MM.1S (cell line): Measurements from ENCODE around the gene ROBO3.

ENCODE experiments used
- DNase-seq: peaks from one replicate; pipeline ENCODE4 v3.0.0-alpha.2; 2015
- H2AFZ ChIP-seq: fragments of 300-600 bp; sonication (generic); 2 replicates; pipeline ENCODE4 v1.6.0; 2016; ENCODE audit warnings: antibody characterized with exemption, low read length
- H3F3A ChIP-seq: fragments of 300-600 bp; sonication (generic); 2 replicates; pipeline ENCODE4 v1.6.1; 2016; ENCODE audit warnings: mild to moderate bottlenecking, antibody characterized with exemption, low read length, moderate library complexity, mixed read lengths; ENCODE audit not compliant: insufficient read depth
- H3K27ac ChIP-seq: fragments of 300-600 bp; sonication (generic); 2 replicates; pipeline ENCODE4 v1.5.1; 2016; ENCODE audit warnings: mild to moderate bottlenecking, low read length
- H3K27me3 ChIP-seq: fragments of 300-600 bp; sonication (generic); replicated peaks from 2 replicates; pipeline ENCODE4 v1.6.0; 2016; ENCODE audit warnings: low read length; ENCODE audit not compliant: insufficient read depth
- H3K36me3 ChIP-seq: fragments of 300-600 bp; sonication (generic); replicated peaks from 2 replicates; pipeline ENCODE4 v1.6.1; 2016; ENCODE audit warnings: mild to moderate bottlenecking, low read length, mixed read lengths; ENCODE audit not compliant: insufficient read depth
- H3K4me1 ChIP-seq: fragments of 300-600 bp; sonication (generic); 2 replicates; pipeline ENCODE4 v1.6.1; 2016; ENCODE audit warnings: low read length, mixed read lengths
- H3K4me2 ChIP-seq: fragments of 300-600 bp; sonication (generic); 2 replicates; pipeline ENCODE4 v1.6.0; 2016; ENCODE audit warnings: low read depth, low read length
- H3K4me3 ChIP-seq: fragments of 300-600 bp; sonication (generic); 2 replicates; pipeline ENCODE4 v1.5.1; 2016; ENCODE audit warnings: low read length, mixed read lengths
- H3K79me2 ChIP-seq: fragments of 300-600 bp; sonication (generic); 2 replicates; pipeline ENCODE4 v1.6.1; 2016; ENCODE audit warnings: mixed run types, low read length, mixed read lengths
- H3K9ac ChIP-seq: fragments of 300-600 bp; sonication (generic); 2 replicates; pipeline ENCODE4 v1.6.1; 2016; ENCODE audit warnings: low read length, mixed read lengths
- H3K9me2 ChIP-seq: fragments of 300-600 bp; sonication (generic); replicated peaks from 2 replicates; pipeline ENCODE4 v1.6.1; 2016; ENCODE audit warnings: mild to moderate bottlenecking, low read length, mixed read lengths; ENCODE audit not compliant: insufficient read depth
- H3K9me3 ChIP-seq: fragments of 300-600 bp; sonication (generic); replicated peaks from 2 replicates; pipeline ENCODE4 v1.6.1; 2016; ENCODE audit warnings: mild to moderate bottlenecking, low read length, mixed read lengths; ENCODE audit not compliant: insufficient read depth
- H4K20me1 ChIP-seq: fragments of 300-600 bp; sonication (generic); 2 replicates; pipeline ENCODE4 v1.6.1; 2016; ENCODE audit warnings: mild to moderate bottlenecking, low read length, moderate library complexity, mixed read lengths; ENCODE audit not compliant: insufficient read depth
- EZH2 ChIP-seq: fragments of 300-600 bp; sonication (generic); optimal IDR thresholded peaks from 2 replicates; pipeline ENCODE3; 2017; ENCODE audit warnings: low read depth, mild to moderate bottlenecking, antibody characterized with exemption, low read length, mixed read lengths
- EZH2phosphoT487 ChIP-seq: fragments of 300-600 bp; sonication (generic); IDR thresholded peaks from 2 replicates; pipeline ENCODE4 v1.6.1; 2018; ENCODE audit warnings: antibody characterized with exemption, low read length
- TF ChIP-seq, protein P1 (sequence below): fragments of 300-600 bp; sonication (generic); IDR thresholded peaks from 2 replicates; pipeline ENCODE4 v1.5.1; 2016; ENCODE audit warnings: antibody characterized with exemption, low read length, mixed read lengths

Gene ROBO3

DNA sequence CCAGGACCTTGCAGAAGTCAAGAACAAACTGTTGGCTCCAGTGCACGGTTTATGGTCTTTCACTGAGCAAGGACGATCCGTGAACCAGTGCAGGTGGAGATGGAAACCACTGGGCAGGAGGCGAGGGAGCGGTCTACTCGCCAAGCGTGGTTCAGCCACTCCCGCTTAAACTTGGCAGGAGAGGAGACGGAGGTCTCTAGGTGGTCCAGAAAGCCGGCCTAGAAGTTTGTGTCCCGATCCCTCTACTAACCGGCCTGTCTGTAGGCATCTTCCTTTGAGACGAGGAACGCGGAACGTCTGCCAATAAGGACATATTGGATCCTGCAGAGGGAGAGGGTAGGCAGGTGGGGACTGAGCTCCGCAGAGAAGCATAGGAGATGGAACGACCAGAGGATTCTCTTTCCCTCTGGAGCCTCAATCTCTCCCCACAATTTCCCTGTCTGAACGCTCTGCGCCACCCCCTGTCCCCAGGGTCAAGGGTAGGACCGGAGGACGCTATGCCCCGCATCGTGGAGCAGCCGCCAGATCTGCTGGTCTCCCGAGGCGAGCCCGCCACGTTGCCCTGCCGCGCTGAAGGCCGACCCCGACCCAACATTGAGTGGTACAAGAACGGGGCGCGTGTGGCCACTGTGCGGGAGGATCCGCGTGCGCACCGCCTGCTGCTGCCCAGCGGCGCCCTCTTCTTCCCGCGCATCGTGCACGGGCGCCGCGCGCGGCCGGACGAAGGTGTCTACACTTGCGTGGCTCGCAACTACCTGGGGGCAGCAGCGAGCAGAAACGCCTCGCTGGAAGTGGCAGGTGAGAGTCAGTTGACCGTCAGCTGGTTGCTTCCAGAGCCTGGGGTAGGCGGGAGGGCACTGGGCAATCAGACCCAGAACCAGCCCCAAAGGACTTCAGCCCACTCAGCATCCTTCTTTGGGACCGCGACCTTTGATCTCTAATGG, 3.4 kb downstream of the ROBO3 start:
- Histone ChIP-seq H3K79me2 (no peaks in the 10 kb centered on the region), H3K27me3 (peaks cover 93% of the 10 kb centered on the region), H2AFZ (no peak overlapping the region), H3K4me2 (no peak overlapping the region), H3K27ac (no peak overlapping the region), H3K4me1 (no peaks in the 10 kb centered on the region), H3K4me3 (no peak overlapping the region), H3K9me2 (no peaks in the 10 kb centered on the region), H3K36me3 (no peaks in the 10 kb centered on the region), H3F3A (no peaks in the 10 kb centered on the region), H3K9ac (no peak overlapping the region), H4K20me1 (no peaks in the 10 kb centered on the region), H3K9me3 (no peaks in the 10 kb centered on the region)
- no peak for DNase-seq
- TF ChIP-seq EZH2 (no peak), EZH2phosphoT487 (no peak)
- TF ChIP-seq, protein P1, sequence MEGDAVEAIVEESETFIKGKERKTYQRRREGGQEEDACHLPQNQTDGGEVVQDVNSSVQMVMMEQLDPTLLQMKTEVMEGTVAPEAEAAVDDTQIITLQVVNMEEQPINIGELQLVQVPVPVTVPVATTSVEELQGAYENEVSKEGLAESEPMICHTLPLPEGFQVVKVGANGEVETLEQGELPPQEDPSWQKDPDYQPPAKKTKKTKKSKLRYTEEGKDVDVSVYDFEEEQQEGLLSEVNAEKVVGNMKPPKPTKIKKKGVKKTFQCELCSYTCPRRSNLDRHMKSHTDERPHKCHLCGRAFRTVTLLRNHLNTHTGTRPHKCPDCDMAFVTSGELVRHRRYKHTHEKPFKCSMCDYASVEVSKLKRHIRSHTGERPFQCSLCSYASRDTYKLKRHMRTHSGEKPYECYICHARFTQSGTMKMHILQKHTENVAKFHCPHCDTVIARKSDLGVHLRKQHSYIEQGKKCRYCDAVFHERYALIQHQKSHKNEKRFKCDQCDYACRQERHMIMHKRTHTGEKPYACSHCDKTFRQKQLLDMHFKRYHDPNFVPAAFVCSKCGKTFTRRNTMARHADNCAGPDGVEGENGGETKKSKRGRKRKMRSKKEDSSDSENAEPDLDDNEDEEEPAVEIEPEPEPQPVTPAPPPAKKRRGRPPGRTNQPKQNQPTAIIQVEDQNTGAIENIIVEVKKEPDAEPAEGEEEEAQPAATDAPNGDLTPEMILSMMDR: no peak

DNA sequence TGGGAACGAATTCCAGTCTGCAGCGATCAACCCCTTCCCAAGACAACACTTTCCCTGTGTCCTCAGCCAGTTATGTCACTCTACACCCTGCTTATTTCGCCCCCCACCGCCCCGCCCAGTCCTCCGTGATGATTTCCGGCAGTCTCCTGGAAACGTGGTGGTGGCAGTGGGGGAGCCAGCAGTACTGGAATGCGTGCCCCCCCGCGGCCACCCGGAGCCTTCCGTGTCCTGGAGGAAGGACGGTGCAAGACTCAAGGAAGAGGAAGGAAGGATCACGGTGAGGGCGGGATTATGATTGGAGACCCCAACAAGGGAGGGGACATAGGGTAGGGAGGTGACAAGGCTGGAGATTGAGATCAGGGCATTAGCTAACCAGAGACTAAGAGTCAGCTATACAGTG, 4.1 kb downstream of the ROBO3 start:
- H3K9me2 ChIP-seq: no peaks in the 10 kb centered on the region
- H2AFZ ChIP-seq: no peak overlapping the region
- no peaks in the 10 kb centered on the region for H3K79me2 ChIP-seq
- H3F3A ChIP-seq: no peaks in the 10 kb centered on the region
- no peak overlapping the region for H3K4me2 ChIP-seq
- no peak overlapping the region for H3K4me3 ChIP-seq
- H3K4me1 ChIP-seq: no peaks in the 10 kb centered on the region
- no peak overlapping the region for H3K27ac ChIP-seq
- peaks cover 92% of the 10 kb centered on the region for H3K27me3 ChIP-seq
- TF ChIP-seq, protein P1: no peak
- no peaks in the 10 kb centered on the region for H3K9me3 ChIP-seq
- no peaks in the 10 kb centered on the region for H4K20me1 ChIP-seq
- no peak overlapping the region for H3K9ac ChIP-seq
- no peak for DNase-seq
- H3K36me3 ChIP-seq: no peaks in the 10 kb centered on the region

DNA sequence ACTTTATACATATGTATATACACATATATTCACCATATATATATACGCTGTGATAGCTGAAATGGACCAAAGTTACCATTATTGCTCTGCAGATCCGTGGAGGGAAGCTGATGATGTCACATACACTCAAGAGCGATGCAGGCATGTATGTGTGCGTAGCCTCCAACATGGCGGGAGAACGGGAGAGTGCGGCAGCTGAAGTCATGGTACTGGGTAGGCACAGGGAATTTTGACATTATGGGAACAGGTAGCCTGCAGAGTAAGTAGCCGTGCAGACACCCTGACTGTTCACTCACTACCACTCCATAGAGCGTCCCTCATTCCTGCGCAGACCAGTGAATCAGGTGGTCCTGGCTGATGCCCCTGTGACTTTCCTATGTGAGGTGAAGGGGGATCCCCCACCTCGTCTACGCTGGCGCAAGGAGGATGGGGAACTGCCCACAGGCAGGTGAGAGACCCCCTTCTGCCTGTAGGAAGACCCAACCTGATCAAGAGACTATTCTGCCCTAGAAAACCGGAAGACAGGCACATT, 4.7 kb downstream of the ROBO3 start:
- no peaks in the 10 kb centered on the region for H3K9me2 ChIP-seq
- DNase-seq: no peak
- H3F3A ChIP-seq: no peaks in the 10 kb centered on the region
- no peaks in the 10 kb centered on the region for H3K9me3 ChIP-seq
- no peak overlapping the region for H3K4me3 ChIP-seq
- H3K9ac ChIP-seq: no peak overlapping the region
- no peaks in the 10 kb centered on the region for H3K4me1 ChIP-seq
- no peaks in the 10 kb centered on the region for H3K79me2 ChIP-seq
- H3K36me3 ChIP-seq: no peaks in the 10 kb centered on the region
- H2AFZ ChIP-seq: no peak overlapping the region
- H4K20me1 ChIP-seq: no peaks in the 10 kb centered on the region
- no peak overlapping the region for H3K27ac ChIP-seq
- no peak overlapping the region for H3K4me2 ChIP-seq
- TF ChIP-seq, protein P1: no peak
- TF ChIP-seq EZH2: no peak
- no peak for TF ChIP-seq EZH2phosphoT487
- peaks cover 86% of the 10 kb centered on the region for H3K27me3 ChIP-seq
